ENCODE data around the gene MRRF.

MRRF gene

GRCh38 chr9:122234022-122234748, 30.5 kb upstream of the MRRF start:
- ATAC-seq (ENCODE audit: low read depth): no peak
- TF ChIP-seq CTCF (IDR thresholded peaks at IDR 0.05; ENCODE audit: poor library complexity, severe bottlenecking): no peak

GRCh38 chr9:122236681-122237080, 28.0 kb upstream of the MRRF start:
- Histone ChIP-seq H3K36me3 (ENCODE audit: low read depth) (peaks cover 15% of the 10 kb centered on the region), H3K27me3 (ENCODE audit: insufficient read depth, poor library complexity, severe bottlenecking) (no peaks in the 10 kb centered on the region), H3K9me3 (ENCODE audit: severe bottlenecking) (no peaks in the 10 kb centered on the region), H3K4me1 (ENCODE audit: insufficient read depth, poor library complexity, severe bottlenecking) (no peaks in the 10 kb centered on the region), H3K4me3 (ENCODE audit: severe bottlenecking) (no peak overlapping the region), H3K27ac (ENCODE audit: poor library complexity, severe bottlenecking) (no peak overlapping the region)
- no peak for DNase-seq (ENCODE audit: low spot score)
- no peak; the same call in 2 of the 3 replicates for ATAC-seq (ENCODE audit: low read depth)
- no peak for TF ChIP-seq CTCF (IDR thresholded peaks at IDR 0.05; ENCODE audit: poor library complexity, severe bottlenecking)

More at GRCh38 chr9:122234022-122234748, 30.5 kb upstream of the MRRF start:
- no peaks in the 10 kb centered on the region for H3K9me3 ChIP-seq (ENCODE audit: severe bottlenecking)
- no peaks in the 10 kb centered on the region for H3K4me1 ChIP-seq (ENCODE audit: insufficient read depth, poor library complexity, severe bottlenecking)
- H3K27me3 ChIP-seq (ENCODE audit: insufficient read depth, poor library complexity, severe bottlenecking): no peaks in the 10 kb centered on the region
- no peak overlapping the region for H3K27ac ChIP-seq (ENCODE audit: poor library complexity, severe bottlenecking)
- no peak for DNase-seq (ENCODE audit: low spot score)
- no peaks in the 10 kb centered on the region for H3K36me3 ChIP-seq (ENCODE audit: low read depth)
- H3K4me3 ChIP-seq (ENCODE audit: severe bottlenecking): no peak overlapping the region

GRCh38 chr9:122239722-122240121, 25.0 kb upstream of the MRRF start:
- Histone ChIP-seq H3K27me3 (ENCODE audit: insufficient read depth, poor library complexity, severe bottlenecking) (no peaks in the 10 kb centered on the region), H3K4me1 (ENCODE audit: insufficient read depth, poor library complexity, severe bottlenecking) (no peaks in the 10 kb centered on the region), H3K9me3 (ENCODE audit: severe bottlenecking) (no peaks in the 10 kb centered on the region), H3K27ac (ENCODE audit: poor library complexity, severe bottlenecking) (no peak overlapping the region), H3K36me3 (ENCODE audit: low read depth) (peaks cover 43% of the 10 kb centered on the region), H3K4me3 (ENCODE audit: severe bottlenecking) (no peak overlapping the region)
- TF ChIP-seq CTCF (IDR thresholded peaks at IDR 0.05; ENCODE audit: poor library complexity, severe bottlenecking): no peak
- ATAC-seq (ENCODE audit: low read depth) (no peak), DNase-seq (ENCODE audit: low spot score) (no peak)

GRCh38 chr9:122244349-122244748, 20.3 kb upstream of the MRRF start:
- DNase-seq (ENCODE audit: low spot score) (no peak), ATAC-seq (ENCODE audit: low read depth) (no peak)
- TF ChIP-seq CTCF (IDR thresholded peaks at IDR 0.05; ENCODE audit: poor library complexity, severe bottlenecking): no peak
- H3K4me3 ChIP-seq (ENCODE audit: severe bottlenecking): no peak overlapping the region
- H3K4me1 ChIP-seq (ENCODE audit: insufficient read depth, poor library complexity, severe bottlenecking): peaks cover 15% of the 10 kb centered on the region
- peaks cover 74% of the 10 kb centered on the region for H3K36me3 ChIP-seq (ENCODE audit: low read depth)
- H3K9me3 ChIP-seq (ENCODE audit: severe bottlenecking): no peaks in the 10 kb centered on the region
- no peak overlapping the region for H3K27ac ChIP-seq (ENCODE audit: poor library complexity, severe bottlenecking)
- H3K27me3 ChIP-seq (ENCODE audit: insufficient read depth, poor library complexity, severe bottlenecking): no peaks in the 10 kb centered on the region

GRCh38 chr9:122246666-122247065, 18.0 kb upstream of the MRRF start:
- ATAC-seq (ENCODE audit: low read depth): no peak
- Histone ChIP-seq H3K27ac (ENCODE audit: poor library complexity, severe bottlenecking) (peak overlapping the region; percentile 99), H3K36me3 (ENCODE audit: low read depth) (peaks cover 81% of the 10 kb centered on the region), H3K4me3 (ENCODE audit: severe bottlenecking) (no peak overlapping the region), H3K4me1 (ENCODE audit: insufficient read depth, poor library complexity, severe bottlenecking) (peaks cover 18% of the 10 kb centered on the region), H3K9me3 (ENCODE audit: severe bottlenecking) (no peaks in the 10 kb centered on the region), H3K27me3 (ENCODE audit: insufficient read depth, poor library complexity, severe bottlenecking) (no peaks in the 10 kb centered on the region)
- no peak for TF ChIP-seq CTCF (IDR thresholded peaks at IDR 0.05; ENCODE audit: poor library complexity, severe bottlenecking)
- no peak for DNase-seq (ENCODE audit: low spot score)

All from RWPE2 (cell line).